ENCODE measurements around the gene ASB3.
"Not testable (repeated sequence)": the region's sequence is repeated elsewhere in the genome, so short reads cannot be mapped to it uniquely, and the experiment has no call there.

The ASB3 gene, protein sequence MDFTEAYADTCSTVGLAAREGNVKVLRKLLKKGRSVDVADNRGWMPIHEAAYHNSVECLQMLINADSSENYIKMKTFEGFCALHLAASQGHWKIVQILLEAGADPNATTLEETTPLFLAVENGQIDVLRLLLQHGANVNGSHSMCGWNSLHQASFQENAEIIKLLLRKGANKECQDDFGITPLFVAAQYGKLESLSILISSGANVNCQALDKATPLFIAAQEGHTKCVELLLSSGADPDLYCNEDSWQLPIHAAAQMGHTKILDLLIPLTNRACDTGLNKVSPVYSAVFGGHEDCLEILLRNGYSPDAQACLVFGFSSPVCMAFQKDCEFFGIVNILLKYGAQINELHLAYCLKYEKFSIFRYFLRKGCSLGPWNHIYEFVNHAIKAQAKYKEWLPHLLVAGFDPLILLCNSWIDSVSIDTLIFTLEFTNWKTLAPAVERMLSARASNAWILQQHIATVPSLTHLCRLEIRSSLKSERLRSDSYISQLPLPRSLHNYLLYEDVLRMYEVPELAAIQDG

DNA sequence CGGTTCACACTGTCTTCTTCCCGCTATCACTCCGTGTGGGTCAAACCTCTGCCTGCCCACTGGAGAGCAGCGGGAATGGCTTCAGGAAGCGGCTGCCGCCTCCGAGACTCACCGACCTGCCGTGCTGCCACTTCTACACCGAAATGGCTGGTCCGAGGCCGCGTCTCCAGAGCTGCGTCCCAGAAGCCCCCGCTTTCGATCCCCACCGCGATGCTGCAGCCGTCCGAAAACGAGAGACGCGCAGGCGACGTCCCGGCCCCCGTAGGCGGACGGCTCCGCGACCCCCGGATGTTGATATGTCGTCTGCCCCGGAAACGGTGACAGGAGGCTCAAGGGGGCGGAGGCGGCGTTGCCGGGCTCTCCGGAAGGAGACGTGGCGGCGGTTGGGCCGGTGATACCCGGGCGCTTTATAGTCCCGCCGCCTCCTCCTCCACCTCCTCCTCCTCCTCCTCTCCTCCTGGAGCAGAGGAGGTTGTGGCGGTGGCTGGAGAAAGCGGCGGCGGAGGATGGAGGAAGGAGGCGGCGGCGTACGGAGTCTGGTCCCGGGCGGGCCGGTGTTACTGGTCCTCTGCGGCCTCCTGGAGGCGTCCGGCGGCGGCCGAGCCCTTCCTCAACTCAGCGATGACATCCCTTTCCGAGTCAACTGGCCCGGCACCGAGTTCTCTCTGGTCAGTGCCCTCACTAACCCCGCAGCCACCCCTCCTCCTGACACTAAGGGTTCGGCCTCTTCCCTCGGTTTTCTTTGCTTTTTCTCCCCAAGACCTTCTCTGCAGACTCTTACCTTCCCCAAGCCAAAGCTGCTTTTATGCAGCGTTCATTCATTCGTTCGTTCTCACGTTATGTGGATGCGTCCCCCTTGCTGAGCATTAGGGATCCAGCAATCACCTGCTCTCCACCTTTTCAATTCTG is at the start of gene ASB3, which contains the start of gene ERLEC1:
Gene ASB3, minus strand, starts transcription at position 249 of the 909 bp plus-strand sequence. CDS start 21,381 bp downstream, outside the sequence.
Gene ERLEC1, plus strand, starts transcription at position 340 of the 909 bp plus-strand sequence. Its CDS starts 167 bp downstream, at position 507.
- DNase-seq, result peak; percentile 64 to 67

GRCh38 chr2:53829980-53830290 is 43.2 kb upstream of the ASB3 start:
- not testable (repeated sequence) for DNase-seq

- no peak for DNase-seq
Observed at GRCh38 chr2:53829273-53829979, 42.7 kb upstream of the ASB3 start.

GRCh38 chr2:53828331-53828730 is 41.6 kb upstream of the ASB3 start:
- no peak for DNase-seq

- no peak for DNase-seq
Observed at GRCh38 chr2:53827398-53828175, 40.8 kb upstream of the ASB3 start.

DNA sequence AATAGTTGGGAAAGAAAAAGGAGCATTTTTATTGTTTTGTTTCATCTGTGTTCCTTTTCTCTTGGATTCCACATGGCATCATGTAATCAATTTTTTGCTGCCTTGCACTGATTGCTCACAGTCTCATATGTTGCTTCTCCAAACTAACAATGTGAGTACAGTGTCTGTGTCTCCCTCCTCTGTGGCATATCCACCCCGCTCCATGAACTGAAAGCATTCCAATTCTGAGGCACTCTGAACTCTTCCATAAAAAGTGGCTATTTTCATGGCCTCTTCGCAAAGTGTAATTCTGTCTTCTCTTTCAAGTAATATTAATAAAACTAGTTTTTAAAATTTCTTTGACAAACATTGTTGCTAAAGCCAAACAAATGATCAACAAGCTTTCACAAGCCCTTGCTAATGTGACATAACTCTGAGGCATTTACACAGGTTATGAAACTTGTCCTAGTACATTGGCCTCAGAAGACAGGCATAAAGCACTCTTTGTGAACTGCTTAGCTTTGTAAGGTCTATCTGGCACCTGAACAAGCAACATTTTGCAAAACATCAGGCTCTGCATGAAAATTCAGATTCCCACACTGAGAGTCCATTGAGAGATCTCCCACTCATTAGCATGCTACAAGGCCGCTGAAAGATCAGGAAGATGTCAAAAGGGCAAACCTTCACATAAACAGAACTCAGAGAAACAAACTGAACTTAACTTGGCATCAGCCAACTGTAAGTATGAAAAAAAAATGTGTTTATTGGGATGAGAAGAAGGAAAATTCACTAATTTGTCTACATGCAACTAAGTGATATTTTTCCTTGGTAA is 40.0 kb upstream of the ASB3 start:
- no peak for DNase-seq

DNA sequence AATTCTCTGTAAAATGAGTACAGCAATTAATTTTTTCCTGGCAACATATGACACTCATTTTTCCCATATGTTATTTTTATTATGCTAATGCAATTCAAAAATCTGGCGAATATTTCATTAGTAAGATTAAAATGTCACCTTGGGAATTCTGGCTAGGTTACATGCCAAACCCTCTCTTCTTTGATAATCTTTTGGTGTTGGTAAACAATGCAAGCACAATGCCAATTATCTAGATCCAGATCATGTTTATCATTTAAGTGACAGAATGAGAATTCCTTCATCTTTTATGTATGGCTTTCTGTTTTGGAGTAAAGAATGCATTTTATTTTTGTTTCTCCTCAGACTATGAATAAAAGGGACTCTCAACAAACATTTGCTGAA is 39.3 kb upstream of the ASB3 start:
- DNase-seq, result no peak

DNA sequence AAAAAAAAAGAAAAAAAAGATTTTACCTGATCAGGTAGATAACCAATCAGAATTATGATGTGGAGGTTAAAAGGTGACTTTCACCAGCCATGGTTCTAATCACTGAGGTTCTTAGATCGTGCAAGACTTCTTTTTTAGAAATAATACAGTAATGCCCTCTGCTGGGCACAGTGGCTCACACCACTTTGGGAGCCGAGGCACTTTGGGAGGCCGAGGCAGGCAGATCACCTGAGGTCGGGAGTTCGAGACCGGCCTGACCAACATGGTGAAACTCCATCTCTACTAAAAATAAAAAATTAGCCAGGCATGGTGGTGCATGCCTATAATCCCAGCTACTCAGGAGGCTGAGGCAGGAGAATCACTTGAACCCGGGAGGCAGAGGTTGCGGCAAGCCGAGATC is 36.9 kb upstream of the ASB3 start:
- DNase-seq, result not testable (repeated sequence)

DNA sequence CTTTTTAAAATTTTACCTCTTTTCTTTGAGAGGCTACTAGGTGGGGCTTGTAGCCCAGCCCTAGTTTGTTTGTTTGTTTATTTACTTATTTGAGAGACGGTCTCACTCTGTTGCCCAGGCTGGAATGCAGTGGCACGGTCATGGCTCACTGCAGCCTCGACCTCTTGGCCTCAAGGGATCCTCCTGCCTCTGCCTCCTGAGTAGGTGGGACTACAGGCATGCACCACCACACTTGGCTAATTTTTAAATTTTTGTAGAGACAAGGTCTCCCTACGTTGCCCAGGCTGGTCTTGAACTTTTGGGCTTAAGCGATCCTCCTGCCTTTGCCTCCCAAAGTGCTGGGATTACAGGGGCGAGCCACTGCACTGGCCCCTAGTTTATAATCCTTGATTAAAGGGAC is 35.1 kb upstream of the ASB3 start:
- DNase-seq, result no peak

DNA sequence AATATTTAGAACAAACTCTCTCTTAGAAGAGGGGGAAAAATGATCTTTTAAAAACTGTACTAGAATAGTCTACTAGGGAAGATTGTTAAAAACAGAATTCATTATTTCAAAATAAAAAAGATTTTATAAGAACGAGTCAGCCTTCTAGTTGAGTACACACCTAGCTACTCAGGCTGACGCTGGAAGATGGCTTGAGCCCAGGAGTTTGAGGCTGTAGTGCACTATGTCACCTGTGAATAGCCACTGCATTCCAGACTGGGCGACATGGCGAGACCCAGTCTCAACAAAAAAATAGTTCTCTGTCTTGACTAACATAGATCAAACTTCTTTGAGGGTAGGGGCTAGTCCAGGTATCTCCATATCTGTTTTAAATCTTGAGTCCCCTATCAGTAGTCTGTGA is 34.0 kb upstream of the ASB3 start:
- DNase-seq, result no peak

GRCh38 chr2:53820048-53820447 is 33.3 kb upstream of the ASB3 start:
- DNase-seq, result no peak

DNA sequence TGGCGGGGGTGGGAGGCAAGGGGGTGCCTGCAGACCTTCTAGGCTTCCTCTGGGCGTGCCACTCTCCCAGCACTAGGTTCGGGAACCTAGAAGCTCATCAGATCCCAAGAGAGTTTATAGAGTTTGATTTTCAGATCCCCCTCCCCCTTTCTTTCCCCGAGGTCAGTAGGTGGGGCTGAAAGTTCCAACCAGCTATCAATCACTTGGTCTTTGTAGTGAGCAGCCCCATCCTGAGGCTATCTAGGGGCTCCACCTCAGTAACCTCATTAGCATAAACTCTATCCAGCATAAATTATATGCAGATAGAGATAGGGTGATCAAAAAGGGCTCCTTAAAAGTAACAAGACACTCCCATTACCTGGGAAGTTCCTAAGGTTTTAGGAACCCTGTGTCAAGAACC is 32.9 kb upstream of the ASB3 start:
- no peak for DNase-seq

GRCh38 chr2:53818854-53819435 is 32.2 kb upstream of the ASB3 start:
- DNase-seq, result no peak

DNA sequence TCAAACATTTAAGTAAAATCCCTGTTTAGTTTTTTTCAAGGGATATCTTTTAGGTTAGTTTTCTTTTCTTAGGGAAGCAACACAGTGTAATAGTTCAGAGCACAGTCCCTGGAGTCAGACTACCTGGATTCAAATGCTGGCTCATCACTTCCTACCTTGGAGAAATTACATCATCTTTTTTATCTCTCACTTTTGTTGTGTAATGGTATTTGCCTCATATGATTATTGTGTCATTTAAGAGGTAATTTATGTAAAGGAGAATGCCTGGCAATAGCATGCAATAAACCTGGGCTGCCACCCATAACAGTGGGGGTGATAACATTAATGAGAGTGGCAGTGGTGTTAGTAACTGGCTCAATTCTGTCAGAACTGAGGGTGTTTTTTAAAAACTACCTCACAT is 26.4 kb upstream of the ASB3 start:
- DNase-seq, result no peak

- no peak for DNase-seq
Observed at GRCh38 chr2:53811601-53812000, 24.8 kb upstream of the ASB3 start.

- DNase-seq, result no peak
Observed at GRCh38 chr2:53802617-53803151, 15.9 kb upstream of the ASB3 start.

DNA sequence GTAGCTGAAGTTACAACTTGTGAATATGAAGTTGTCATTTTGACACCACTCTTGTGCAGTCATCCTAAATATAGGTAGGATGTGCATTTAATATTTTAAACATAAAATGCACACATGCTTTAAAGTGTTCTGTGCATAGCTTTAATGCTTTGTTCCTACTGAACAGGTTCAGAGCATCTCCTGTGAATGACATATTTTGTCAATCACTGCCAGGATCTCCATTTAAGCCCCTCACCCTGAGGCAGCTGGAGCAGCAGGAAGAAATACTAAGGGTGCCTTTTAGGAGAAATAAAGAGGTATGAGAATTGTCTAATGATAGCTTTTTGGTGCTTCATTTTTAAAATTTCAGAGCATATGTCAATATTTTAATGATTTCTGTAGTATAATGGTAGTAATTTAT is 14.8 kb upstream of the ASB3 start:
- no peak for DNase-seq

- DNase-seq, result no peak
Observed at GRCh38 chr2:53793821-53794220, 7.1 kb upstream of the ASB3 start.

DNA sequence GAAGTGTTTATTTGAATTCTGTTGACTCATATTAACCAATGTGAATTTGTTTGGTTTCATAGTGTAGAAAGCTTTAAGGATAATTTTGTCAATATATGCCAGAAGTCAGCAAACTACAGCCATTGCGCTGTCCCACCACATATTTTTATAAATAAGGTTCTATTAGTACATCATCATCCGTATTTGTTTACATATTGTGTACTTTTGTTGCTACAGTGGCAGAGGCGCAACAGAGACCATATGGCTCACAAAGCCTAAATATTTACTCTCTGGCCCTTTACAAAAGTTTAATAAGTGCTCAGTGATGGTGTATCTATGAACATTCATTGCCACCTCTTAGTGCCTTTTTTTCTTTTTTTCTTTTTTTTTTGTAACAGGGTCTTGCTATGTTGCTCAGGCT is 6.5 kb upstream of the ASB3 start:
- no peak for DNase-seq

GRCh38 chr2:53787614-53788289 is 999 bp upstream of the ASB3 start:
- DNase-seq, result peak; percentile 12 to 29

All from AML-193 (cell line).